Upper lobe of left lung (tissue), 6 donors: ENCODE results near the gene LRP8. TPM values are rescaled to one million over a fixed set of nuclear protein-coding genes. Genes with fewer than 3 reads are reported as not detected.
A peak's percentile ranks its signal among the peaks of the same experiment; 100 is the strongest.

Experiments used
- ATAC-seq, 2 donors: fragments of 200-7000 bp; cut with Tn5 transposase; one replicate each; pipeline ENCODE4 v1.9.1; 2022; ENCODE audit warnings: mild to moderate bottlenecking in 2 of 2, moderate library complexity in 2 of 2; ENCODE audit not compliant: low FRiP score in 2 of 2
- DNase-seq, 2 donors: peaks; one replicate each; pipeline ENCODE4 v3.0.0-alpha.2; 2019 to 2020
- H3K27ac ChIP-seq, 4 donors: fragments of 200-600 bp; sonication (generic); one replicate each; pipeline ENCODE4 v1.5.1; 2016 to 2019
- H3K27me3 ChIP-seq, 4 donors: fragments of 200-600 bp; sonication (generic); one replicate each; pipeline ENCODE4 v1.5.1; 2017 to 2019
- H3K36me3 ChIP-seq, 4 donors: fragments of 200-600 bp; sonication (generic); one replicate each; pipeline ENCODE4 v1.5.1; 2016 to 2019
- H3K4me1 ChIP-seq, 4 donors: fragments of 200-600 bp; sonication (generic); one replicate each; pipeline ENCODE4 v1.5.1; 2018 to 2019
- H3K4me3 ChIP-seq, 4 donors: fragments of 200-600 bp; sonication (generic); one replicate each; pipeline ENCODE4 v1.5.1; 2017 to 2019; ENCODE audit warnings: mild to moderate bottlenecking in 2 of 4, moderate library complexity in 1 of 4
- H3K9me3 ChIP-seq, 4 donors: fragments of 200-600 bp; sonication (generic); one replicate each; pipeline ENCODE4 v1.5.1; 2018 to 2019
- EP300 ChIP-seq, 4 donors: sonication (generic); formaldehyde crosslinking; IDR thresholded peaks; one replicate each; pipeline ENCODE4 v1.5.1; 2017; ENCODE audit warnings: antibody characterized with exemption in 4 of 4, control low read depth in 2 of 4
- POLR2A ChIP-seq, 4 donors: fragments of 450-650 bp; IDR thresholded peaks; one replicate each; pipeline ENCODE4 v1.5.1; 2016 to 2017; ENCODE audit warnings: antibody characterized with exemption in 4 of 4, mild to moderate bottlenecking in 2 of 4
- POLR2AphosphoS5 ChIP-seq, 2 donors: sonication (generic); formaldehyde crosslinking; IDR thresholded peaks; one replicate each; pipeline ENCODE4 v1.5.1; 2017; ENCODE audit warnings: antibody characterized with exemption in 2 of 2
- WGBS, 2 donors: methylation state at CpG; one replicate each; pipeline ENCODE4 v1.1.5; 2017 to 2018; 5-methylcytosine and 5-hydroxymethylcytosine counted together
- total RNA-seq, 6 donors: library from RNA; depleted of rRNA in 4 of 6; stranded (reverse); fragments of >200 nt in 4 of 6; gene quantifications; one replicate each; pipeline versions ENCODE4 v1.1.0 to v1.2.1, GENCODE V29; 2016 to 2021
- TF ChIP-seq, protein P1 (sequence below), 6 experiments: fragments of 450-650 bp in 4 of 6; fragments of 200-600 bp in 2 of 6; sonication (generic) in 2 of 6; IDR thresholded peaks; one replicate each; pipeline ENCODE4 v1.5.1; 2016 to 2019; ENCODE audit warnings: antibody characterized with exemption in 6 of 6
- donor health status: DM: no; HTN: no; CAD: no; lungs with moderate emphysema.
- donor health status: DM: no; HTN: yes; CAD: no; lungs with severe emphysema.

LRP8 gene
- total RNA-seq, 6 donors from 2014 or later = 4.6 to 23.0 (median 11.1) TPM

DNA sequence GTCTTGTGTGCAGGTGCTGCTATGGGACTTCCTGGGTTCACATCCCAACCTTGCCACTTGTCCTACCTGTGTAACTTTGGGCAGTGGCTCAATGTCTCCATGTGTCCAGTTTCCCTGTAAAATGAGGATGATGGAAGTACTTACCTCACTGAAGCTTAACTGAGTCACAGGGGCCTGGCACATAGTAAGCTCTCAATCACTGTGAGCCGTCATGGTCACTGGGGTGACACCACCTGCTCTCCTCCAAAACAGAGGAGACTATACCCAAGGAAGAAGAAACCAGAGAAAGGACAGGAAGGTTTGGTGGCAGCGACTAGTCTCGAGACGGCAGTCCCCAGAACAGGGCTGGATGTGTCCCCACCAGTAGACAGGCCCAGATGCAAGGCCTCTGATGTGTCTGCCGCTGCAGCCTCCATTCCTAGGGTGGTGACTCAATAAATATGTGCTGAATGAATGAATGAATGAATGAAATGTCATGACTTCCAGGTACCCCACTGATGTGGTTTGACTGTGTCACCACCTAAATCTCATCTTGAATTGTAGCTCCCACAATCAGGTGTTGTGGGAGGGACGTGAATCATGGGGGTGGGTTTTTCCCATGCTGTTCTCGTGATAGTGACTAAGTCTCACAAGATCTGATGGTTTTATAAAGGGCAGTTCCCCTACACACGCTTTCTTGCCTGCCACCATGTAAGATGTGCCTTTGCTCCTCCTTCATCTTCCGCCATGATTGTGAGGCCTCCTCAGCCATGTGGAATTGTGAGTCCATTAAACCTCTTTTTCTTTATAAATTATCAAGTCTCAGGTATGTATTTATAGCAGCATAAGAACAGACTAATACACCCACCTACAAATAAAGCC, 13.0 kb upstream of the LRP8 start:
- ATAC-seq (no peak), DNase-seq (no peak)
- 94 to 97% methylated on average over 9 of the region's 9 CpGs for WGBS, 2 donors
- no peak for TF ChIP-seq POLR2A (IDR thresholded peaks at IDR 0.05)
- TF ChIP-seq EP300 (IDR thresholded peaks at IDR 0.05) = no peak
- TF ChIP-seq POLR2AphosphoS5 (IDR thresholded peaks at IDR 0.05) = no peak
- no peaks in the 10 kb centered on the region for H3K36me3 ChIP-seq
- no peaks in the 10 kb centered on the region for H3K4me1 ChIP-seq
- no peaks in the 10 kb centered on the region for H3K9me3 ChIP-seq
- no peaks in the 10 kb centered on the region for H3K27me3 ChIP-seq
- H3K4me3 ChIP-seq = no peak overlapping the region
- H3K27ac ChIP-seq = no peak overlapping the region

DNA sequence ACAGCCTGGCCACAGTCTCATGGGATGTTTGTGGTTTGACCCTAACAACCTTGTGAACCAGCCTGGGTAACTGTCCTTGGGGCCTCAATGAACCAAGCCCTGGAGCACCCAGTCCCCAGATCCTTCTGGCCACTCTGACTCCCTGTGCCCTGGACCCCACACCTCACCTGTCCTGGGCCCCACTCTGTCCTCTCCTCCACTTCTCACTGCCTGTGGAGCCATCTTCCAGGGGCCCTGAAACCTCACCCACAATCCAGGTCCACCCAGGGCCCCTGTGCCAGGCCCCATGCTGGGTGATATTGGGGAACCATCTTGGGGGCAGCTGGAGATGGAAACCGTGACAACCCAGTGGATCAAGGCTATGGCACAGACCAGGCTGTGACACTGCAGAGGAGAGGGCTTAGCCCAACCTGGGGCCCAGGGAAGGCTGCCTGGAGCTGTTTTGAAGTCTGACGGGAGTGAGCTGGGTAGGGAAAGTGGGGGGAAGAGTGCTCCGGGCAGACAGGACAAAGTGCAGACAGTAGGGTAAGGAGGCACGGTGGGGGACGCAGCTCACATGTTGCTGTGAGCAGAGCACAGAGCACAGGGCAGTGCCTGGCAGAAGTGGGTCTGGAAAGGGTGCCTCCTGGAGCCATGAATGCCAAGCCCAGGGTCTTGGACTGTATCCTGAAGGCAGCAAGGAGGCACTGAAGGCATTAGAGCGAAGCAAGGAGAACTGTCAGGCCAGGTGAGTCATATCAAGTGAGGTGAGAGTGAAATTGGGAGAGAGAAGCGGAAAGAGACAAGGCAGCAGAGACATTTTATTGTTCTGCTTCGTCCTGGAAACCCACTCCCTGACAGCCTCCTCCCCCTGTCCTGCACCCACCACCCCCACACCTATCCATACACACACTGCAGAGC, 12.1 kb upstream of the LRP8 start:
- H3K27ac ChIP-seq = no peak overlapping the region
- no peaks in the 10 kb centered on the region for H3K9me3 ChIP-seq
- DNase-seq (peak in 1 of 2 donors; percentile 10), ATAC-seq (no peak)
- no peak for TF ChIP-seq POLR2A (IDR thresholded peaks at IDR 0.05)
- TF ChIP-seq EP300 (IDR thresholded peaks at IDR 0.05) = no peak
- TF ChIP-seq POLR2AphosphoS5 (IDR thresholded peaks at IDR 0.05) = no peak
- TF ChIP-seq, protein P1, sequence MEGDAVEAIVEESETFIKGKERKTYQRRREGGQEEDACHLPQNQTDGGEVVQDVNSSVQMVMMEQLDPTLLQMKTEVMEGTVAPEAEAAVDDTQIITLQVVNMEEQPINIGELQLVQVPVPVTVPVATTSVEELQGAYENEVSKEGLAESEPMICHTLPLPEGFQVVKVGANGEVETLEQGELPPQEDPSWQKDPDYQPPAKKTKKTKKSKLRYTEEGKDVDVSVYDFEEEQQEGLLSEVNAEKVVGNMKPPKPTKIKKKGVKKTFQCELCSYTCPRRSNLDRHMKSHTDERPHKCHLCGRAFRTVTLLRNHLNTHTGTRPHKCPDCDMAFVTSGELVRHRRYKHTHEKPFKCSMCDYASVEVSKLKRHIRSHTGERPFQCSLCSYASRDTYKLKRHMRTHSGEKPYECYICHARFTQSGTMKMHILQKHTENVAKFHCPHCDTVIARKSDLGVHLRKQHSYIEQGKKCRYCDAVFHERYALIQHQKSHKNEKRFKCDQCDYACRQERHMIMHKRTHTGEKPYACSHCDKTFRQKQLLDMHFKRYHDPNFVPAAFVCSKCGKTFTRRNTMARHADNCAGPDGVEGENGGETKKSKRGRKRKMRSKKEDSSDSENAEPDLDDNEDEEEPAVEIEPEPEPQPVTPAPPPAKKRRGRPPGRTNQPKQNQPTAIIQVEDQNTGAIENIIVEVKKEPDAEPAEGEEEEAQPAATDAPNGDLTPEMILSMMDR (IDR thresholded peaks at IDR 0.05) = no peak
- H3K36me3 ChIP-seq = no peaks in the 10 kb centered on the region
- H3K4me3 ChIP-seq = no peak overlapping the region
- no peaks in the 10 kb centered on the region for H3K27me3 ChIP-seq
- no peaks in the 10 kb centered on the region for H3K4me1 ChIP-seq
- WGBS, 2 donors = 80 to 83% methylated on average over 8 of the region's 8 CpGs

DNA sequence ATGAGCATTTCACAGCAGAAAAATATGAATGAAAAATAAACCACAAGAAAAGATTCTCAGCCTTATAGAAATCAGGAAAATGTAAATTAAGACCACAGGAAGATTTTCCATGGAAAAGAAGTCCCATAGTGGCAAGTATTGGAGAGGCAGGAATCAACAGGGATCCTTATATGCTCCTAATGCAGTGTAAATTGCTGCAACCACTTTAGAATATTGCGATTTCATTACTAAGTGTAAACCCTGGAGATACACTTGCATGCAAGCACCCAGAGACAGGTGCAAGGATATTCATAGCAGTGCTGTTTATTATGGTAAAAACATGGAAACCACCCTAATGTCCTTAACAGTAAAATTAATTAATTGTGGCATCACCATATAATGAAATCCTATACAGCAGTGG, 10.6 kb upstream of the LRP8 start:
- WGBS, 2 donors = 90 to 92% methylated on average over 1 of the region's 1 CpG
- H3K36me3 ChIP-seq = no peaks in the 10 kb centered on the region
- H3K27me3 ChIP-seq = no peaks in the 10 kb centered on the region
- no peaks in the 10 kb centered on the region for H3K9me3 ChIP-seq
- ATAC-seq = no peak
- no peaks in the 10 kb centered on the region for H3K4me1 ChIP-seq
- TF ChIP-seq, protein P1 (IDR thresholded peaks at IDR 0.05) = no peak
- TF ChIP-seq EP300 (IDR thresholded peaks at IDR 0.05) (no peak), POLR2A (IDR thresholded peaks at IDR 0.05) (no peak), POLR2AphosphoS5 (IDR thresholded peaks at IDR 0.05) (no peak)
- no peak overlapping the region for H3K4me3 ChIP-seq
- H3K27ac ChIP-seq = no peak overlapping the region
- DNase-seq = no peak

DNA sequence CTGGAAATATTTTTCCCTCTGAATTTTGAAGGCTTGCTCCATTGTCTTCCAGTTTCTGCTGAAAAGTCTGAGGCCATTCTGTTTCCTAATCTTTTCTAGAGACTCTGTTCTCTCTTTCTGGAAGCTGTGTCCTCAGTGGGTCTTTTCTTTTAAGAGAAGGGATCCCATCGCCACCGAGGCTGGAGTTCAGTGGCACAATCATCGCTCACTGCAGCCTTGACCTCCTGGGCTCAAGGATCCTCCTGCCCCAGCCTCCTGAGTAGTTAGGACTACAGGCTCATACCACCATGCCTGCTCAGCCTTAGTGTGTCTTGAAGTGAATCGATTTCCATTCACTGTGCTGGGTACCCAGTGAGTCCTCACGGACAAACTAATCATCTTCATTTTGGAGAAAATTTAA, 9.6 kb upstream of the LRP8 start:
- DNase-seq = no peak

DNA sequence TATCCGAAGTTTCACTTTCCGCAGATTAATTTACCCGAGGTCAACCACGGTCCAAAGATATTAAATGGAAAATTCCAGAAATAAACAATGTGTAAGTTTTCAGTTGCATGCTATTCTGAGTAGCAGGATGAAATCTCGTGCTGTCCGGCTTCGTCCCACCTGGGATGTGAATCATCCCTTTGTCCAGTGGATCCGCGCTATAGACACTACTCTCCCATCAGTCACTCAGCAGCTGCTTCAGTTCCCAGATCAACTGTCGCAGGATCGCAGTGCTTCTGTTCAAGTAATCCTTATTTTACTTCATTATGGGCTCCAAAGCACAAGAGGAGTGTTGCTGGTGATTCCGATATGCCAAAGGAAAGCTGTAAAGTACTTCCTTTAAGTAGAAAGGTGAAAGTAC, 8.3 kb upstream of the LRP8 start:
- Histone ChIP-seq H3K27me3 (no peaks in the 10 kb centered on the region), H3K36me3 (no peaks in the 10 kb centered on the region), H3K27ac (no peak overlapping the region), H3K9me3 (no peaks in the 10 kb centered on the region), H3K4me1 (no peaks in the 10 kb centered on the region), H3K4me3 (no peak overlapping the region)
- ATAC-seq (no peak), DNase-seq (no peak)
- TF ChIP-seq POLR2AphosphoS5 (IDR thresholded peaks at IDR 0.05) (no peak), POLR2A (IDR thresholded peaks at IDR 0.05) (no peak), EP300 (IDR thresholded peaks at IDR 0.05) (no peak)
- TF ChIP-seq, protein P1 (IDR thresholded peaks at IDR 0.05) = no peak
- WGBS, 2 donors = 88 to 89% methylated on average over 12 of the region's 12 CpGs

More for the DNA sequence above, 9.6 kb upstream of the LRP8 start:
- no peaks in the 10 kb centered on the region for H3K27me3 ChIP-seq
- no peaks in the 10 kb centered on the region for H3K4me1 ChIP-seq
- no peak overlapping the region for H3K27ac ChIP-seq
- H3K36me3 ChIP-seq = no peaks in the 10 kb centered on the region
- no peaks in the 10 kb centered on the region for H3K9me3 ChIP-seq
- ATAC-seq = no peak
- TF ChIP-seq POLR2A (IDR thresholded peaks at IDR 0.05) (no peak), EP300 (IDR thresholded peaks at IDR 0.05) (no peak), POLR2AphosphoS5 (IDR thresholded peaks at IDR 0.05) (no peak)
- 91 to 95% methylated on average over 5 of the region's 5 CpGs for WGBS, 2 donors
- no peak overlapping the region for H3K4me3 ChIP-seq
